Glutamatergic neuron (in vitro differentiated cells): Measurements from ENCODE around the gene HTT-AS. TPM values are rescaled to one million over a fixed set of nuclear protein-coding genes. Genes with fewer than 3 reads are reported as not detected.

Experiments
- DNase-seq: peaks from one replicate; pipeline ENCODE4 v3.0.0; 2022
- H3K27ac Mint-ChIP-seq: one replicate; pipeline ENCODE4 v1.8.0; 2020; ENCODE audit warnings: mild to moderate bottlenecking, mixed read lengths, inconsistent platforms; ENCODE audit not compliant: unreplicated experiment
- H3K27me3 Mint-ChIP-seq: one replicate; pipeline ENCODE4 v1.8.0; 2020; ENCODE audit warnings: mild to moderate bottlenecking, moderate library complexity, mixed read lengths, inconsistent platforms; ENCODE audit not compliant: unreplicated experiment
- H3K36me3 Mint-ChIP-seq: one replicate; pipeline ENCODE4 v1.8.0; 2020; ENCODE audit warnings: mild to moderate bottlenecking, mixed read lengths, inconsistent platforms; ENCODE audit not compliant: unreplicated experiment
- H3K4me1 Mint-ChIP-seq: one replicate; pipeline ENCODE4 v1.8.0; 2020; ENCODE audit warnings: mild to moderate bottlenecking, low read depth, mixed read lengths, inconsistent platforms; ENCODE audit not compliant: unreplicated experiment
- H3K4me3 Mint-ChIP-seq: one replicate; pipeline ENCODE4 v1.8.0; 2020; ENCODE audit warnings: mild to moderate bottlenecking, mixed read lengths, inconsistent platforms; ENCODE audit not compliant: unreplicated experiment
- H3K9me3 Mint-ChIP-seq: one replicate; pipeline ENCODE4 v1.8.0; 2020; ENCODE audit warnings: mild to moderate bottlenecking, moderate library complexity, mixed read lengths, inconsistent platforms; ENCODE audit not compliant: unreplicated experiment
- total RNA-seq: library from RNA; stranded (reverse); fragmentation: NEBNext Ultra II Directional; extraction: Animal tissue kit (Norgen Biotek cat#: 25700); gene quantifications from one replicate; pipeline ENCODE4 v1.2.1, GENCODE V29; 2021; ENCODE audit not compliant: unreplicated experiment
- TF ChIP-seq, protein P1 (sequence below): fragments of 200-600 bp; sonication (generic); IDR thresholded peaks from one replicate; pipeline ENCODE4 v1.5.0; 2021; ENCODE audit not compliant: partially characterized antibody, unreplicated experiment

The HTT-AS gene
- total RNA-seq, 1 donor from 2014 or later = not detected

DNA sequence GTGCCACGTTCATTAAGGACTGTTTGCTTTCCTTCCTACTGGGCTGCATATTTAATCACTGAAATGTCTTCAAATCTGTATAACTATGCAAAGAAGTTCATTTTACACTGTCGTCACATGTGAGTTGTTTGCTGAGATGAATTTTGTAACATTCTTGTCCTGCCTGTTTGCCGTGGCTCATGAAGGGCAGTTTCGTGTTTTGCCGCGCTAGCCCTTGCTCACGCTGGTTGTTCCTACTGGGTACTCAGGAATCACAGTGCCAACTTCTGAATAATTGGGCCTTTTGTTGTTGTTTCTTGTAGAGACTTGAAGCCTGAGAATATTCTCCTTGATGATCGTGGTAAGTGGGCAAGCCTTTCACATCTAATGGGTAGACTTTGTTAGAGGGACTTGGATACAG is 52.2 kb downstream of the HTT-AS start:
- peaks cover 15% of the 10 kb centered on the region for H3K36me3 Mint-ChIP-seq
- peaks cover 4% of the 10 kb centered on the region for H3K4me1 Mint-ChIP-seq
- peaks cover 9% of the 10 kb centered on the region for H3K9me3 Mint-ChIP-seq
- TF ChIP-seq, protein P1, sequence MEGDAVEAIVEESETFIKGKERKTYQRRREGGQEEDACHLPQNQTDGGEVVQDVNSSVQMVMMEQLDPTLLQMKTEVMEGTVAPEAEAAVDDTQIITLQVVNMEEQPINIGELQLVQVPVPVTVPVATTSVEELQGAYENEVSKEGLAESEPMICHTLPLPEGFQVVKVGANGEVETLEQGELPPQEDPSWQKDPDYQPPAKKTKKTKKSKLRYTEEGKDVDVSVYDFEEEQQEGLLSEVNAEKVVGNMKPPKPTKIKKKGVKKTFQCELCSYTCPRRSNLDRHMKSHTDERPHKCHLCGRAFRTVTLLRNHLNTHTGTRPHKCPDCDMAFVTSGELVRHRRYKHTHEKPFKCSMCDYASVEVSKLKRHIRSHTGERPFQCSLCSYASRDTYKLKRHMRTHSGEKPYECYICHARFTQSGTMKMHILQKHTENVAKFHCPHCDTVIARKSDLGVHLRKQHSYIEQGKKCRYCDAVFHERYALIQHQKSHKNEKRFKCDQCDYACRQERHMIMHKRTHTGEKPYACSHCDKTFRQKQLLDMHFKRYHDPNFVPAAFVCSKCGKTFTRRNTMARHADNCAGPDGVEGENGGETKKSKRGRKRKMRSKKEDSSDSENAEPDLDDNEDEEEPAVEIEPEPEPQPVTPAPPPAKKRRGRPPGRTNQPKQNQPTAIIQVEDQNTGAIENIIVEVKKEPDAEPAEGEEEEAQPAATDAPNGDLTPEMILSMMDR = no peak
- no peak for DNase-seq
- no peak overlapping the region for H3K27ac Mint-ChIP-seq
- no peak overlapping the region for H3K4me3 Mint-ChIP-seq
- H3K27me3 Mint-ChIP-seq = peaks cover 3% of the 10 kb centered on the region

DNA sequence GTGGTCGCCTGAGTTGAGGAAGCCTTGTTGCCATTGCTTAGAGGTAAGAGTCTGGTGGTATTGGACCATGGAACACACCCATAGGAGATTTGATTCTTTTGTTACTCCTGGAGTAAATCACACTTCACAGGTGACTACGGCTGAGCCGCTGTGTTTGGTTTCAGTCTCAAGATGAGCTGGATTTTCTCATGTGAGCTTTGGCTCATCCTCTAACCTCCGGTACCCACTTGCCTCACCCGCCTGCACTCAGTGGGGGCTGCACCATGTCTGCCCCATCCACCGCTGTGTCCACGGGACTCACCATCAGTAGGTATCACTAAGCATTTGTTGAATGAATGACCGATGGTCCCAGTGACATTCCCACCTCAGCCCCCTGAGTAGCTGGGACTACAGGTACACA is 52.7 kb downstream of the HTT-AS start:
- peaks cover 9% of the 10 kb centered on the region for H3K4me1 Mint-ChIP-seq
- peaks cover 15% of the 10 kb centered on the region for H3K36me3 Mint-ChIP-seq
- H3K27ac Mint-ChIP-seq = no peak overlapping the region
- peaks cover 9% of the 10 kb centered on the region for H3K9me3 Mint-ChIP-seq
- peaks cover 5% of the 10 kb centered on the region for H3K27me3 Mint-ChIP-seq
- TF ChIP-seq, protein P1 = no peak
- DNase-seq = no peak
- H3K4me3 Mint-ChIP-seq = no peak overlapping the region

DNA sequence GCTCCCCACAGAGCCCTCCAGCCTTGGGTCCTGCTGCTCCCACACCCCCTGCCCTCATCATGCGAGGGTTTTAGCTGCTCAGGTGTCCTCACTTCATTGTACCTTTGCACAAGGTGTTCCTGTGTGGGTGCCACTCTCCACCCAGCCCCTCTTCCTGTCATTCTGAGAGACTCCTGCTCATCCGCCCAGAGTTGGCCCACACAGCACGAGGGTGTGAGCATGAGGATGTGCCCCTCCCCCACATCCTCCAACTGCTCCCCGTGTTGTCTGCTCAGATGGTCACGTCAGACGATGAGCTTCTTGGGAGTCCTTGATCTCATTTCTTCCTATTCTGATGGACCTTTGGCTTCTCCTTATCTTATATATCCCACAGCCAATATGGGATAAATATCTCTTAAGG is 53.2 kb downstream of the HTT-AS start:
- peaks cover 5% of the 10 kb centered on the region for H3K27me3 Mint-ChIP-seq
- no peak overlapping the region for H3K4me3 Mint-ChIP-seq
- H3K9me3 Mint-ChIP-seq = peaks cover 9% of the 10 kb centered on the region
- no peak overlapping the region for H3K27ac Mint-ChIP-seq
- TF ChIP-seq, protein P1 = no peak
- peaks cover 9% of the 10 kb centered on the region for H3K4me1 Mint-ChIP-seq
- no peak for DNase-seq
- H3K36me3 Mint-ChIP-seq = peaks cover 15% of the 10 kb centered on the region

DNA sequence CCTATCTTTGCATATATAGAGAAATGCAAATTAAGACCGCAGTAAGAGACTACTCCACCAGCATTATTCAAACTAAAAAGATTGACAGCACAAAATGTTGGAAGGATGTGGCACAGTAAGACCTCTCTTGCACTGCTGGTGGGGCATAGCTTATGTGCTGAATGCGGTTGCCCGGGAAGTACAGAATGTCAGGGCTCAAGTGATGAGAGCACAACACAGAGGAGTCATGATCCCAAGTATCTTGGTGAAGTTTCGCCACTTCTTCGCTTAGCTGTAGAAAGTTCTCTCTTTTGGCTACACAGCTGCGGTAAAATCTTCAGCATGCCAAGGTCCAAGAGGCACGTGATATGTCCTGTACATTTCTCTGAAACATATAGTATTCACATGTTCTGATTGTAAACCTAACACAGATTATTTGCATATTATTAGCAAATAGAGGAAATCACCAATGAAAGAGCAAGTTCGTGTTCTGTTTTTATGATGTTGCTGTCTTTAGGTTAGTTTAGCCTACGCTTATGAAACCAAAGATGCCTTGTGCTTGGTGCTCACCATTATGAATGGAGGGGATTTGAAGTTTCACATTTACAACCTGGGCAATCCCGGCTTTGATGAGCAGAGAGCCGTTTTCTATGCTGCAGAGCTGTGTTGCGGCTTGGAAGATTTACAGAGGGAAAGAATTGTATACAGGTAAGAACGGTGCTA is 55.0 kb downstream of the HTT-AS start:
- Mint-ChIP-seq H3K36me3 (peaks cover 15% of the 10 kb centered on the region), H3K9me3 (peaks cover 9% of the 10 kb centered on the region), H3K27ac (no peak overlapping the region), H3K27me3 (peaks cover 5% of the 10 kb centered on the region), H3K4me3 (no peak overlapping the region), H3K4me1 (peaks cover 9% of the 10 kb centered on the region)
- TF ChIP-seq, protein P1 = no peak
- DNase-seq = no peak

DNA sequence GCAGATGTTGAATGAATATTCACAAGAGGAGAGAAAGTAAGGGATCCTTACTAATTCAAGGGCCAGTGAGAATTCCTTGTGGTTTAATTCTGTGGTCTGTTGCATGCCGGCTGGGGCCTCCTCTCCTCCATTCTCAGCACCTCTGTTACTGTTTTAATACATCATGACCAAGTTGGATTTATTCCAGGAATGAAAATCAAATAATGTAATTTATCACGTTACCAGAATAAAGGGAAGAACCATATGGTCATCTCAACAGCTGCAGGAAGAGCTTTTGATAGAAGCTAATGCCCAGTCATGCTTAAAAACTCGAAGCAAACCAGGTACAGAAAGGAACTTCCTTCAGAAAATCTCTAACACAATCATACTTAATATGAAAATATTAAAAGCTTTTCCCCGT is 56.8 kb downstream of the HTT-AS start:
- Mint-ChIP-seq H3K27ac (no peak overlapping the region), H3K4me3 (no peak overlapping the region), H3K27me3 (peaks cover 5% of the 10 kb centered on the region), H3K4me1 (peaks cover 13% of the 10 kb centered on the region), H3K36me3 (peaks cover 11% of the 10 kb centered on the region), H3K9me3 (peaks cover 6% of the 10 kb centered on the region)
- TF ChIP-seq, protein P1 = no peak
- no peak for DNase-seq
